ENCODE measurements around the gene FLRT2.

GRCh38 chr14:85579942-85580341, 50.0 kb downstream of the FLRT2 start:
- no peak for TF ChIP-seq SIN3A (IDR thresholded peaks at IDR 0.05; ENCODE audit: borderline replicate concordance, insufficient read depth, low read depth, low read length)
- TF ChIP-seq POLR2AphosphoS5 (IDR thresholded peaks at IDR 0.05; ENCODE audit: low read depth, low read length), result no peak
- TF ChIP-seq CTCF (IDR thresholded peaks at IDR 0.05), result no peak
- no peak for TF ChIP-seq TCF7L2 (IDR thresholded peaks at IDR 0.05; ENCODE audit: low read depth, low read length)
